KBM-7 (cell line): ENCODE results near the gene SAMD3.
"Not testable (repeated sequence)": the region's sequence is repeated elsewhere in the genome, so short reads cannot be mapped to it uniquely, and the experiment has no call there.

ENCODE experiments used
- DNase-seq: peaks from one replicate; pipeline ENCODE4 v3.0.0-alpha.2; 2015
- in situ Hi-C: fragments of 300-500 bp; cut with MboI; formaldehyde crosslinking; loops from 2 replicates; pipeline ENCODE4 v1.14.3; 2020; ENCODE audit warnings: low sequenced_read_pairs, low pct_unique_long_range_greater_than_20kb, mixed read lengths

The SAMD3 gene

GRCh38 chr6:130222775-130223174 lies at the start of gene SAMD3:
SAMD3 (minus strand) TSS chr6:130222951; CDS start chr6:130215273, 7,678 bp downstream.
- DNase-seq, result no peak
- in situ Hi-C loops, result no loop called here

- no peak for DNase-seq
- in situ Hi-C loops, result no loop called here
Measured at GRCh38 chr6:130269969-130270635, 47.4 kb upstream of the SAMD3 start.

GRCh38 chr6:130265553-130265952 lies 42.8 kb upstream of the SAMD3 start:
- DNase-seq, in situ Hi-C loops: not testable (repeated sequence)

- in situ Hi-C loops, result no loop called here
- no peak for DNase-seq
Measured at GRCh38 chr6:130262008-130262407, 39.3 kb upstream of the SAMD3 start.

- in situ Hi-C loops, DNase-seq: not testable (repeated sequence)
Measured at GRCh38 chr6:130261558-130261957, 38.8 kb upstream of the SAMD3 start.

GRCh38 chr6:130260614-130261241 lies 38.0 kb upstream of the SAMD3 start:
- in situ Hi-C loops, DNase-seq: not testable (repeated sequence)

- peak; percentile 12 for DNase-seq
- in situ Hi-C loops, result not testable (repeated sequence)
Measured at GRCh38 chr6:130260050-130260462, 37.3 kb upstream of the SAMD3 start.

GRCh38 chr6:130259557-130259956 lies 36.8 kb upstream of the SAMD3 start:
- in situ Hi-C loops, result no loop called here
- DNase-seq, result no peak

GRCh38 chr6:130259140-130259539 lies 36.4 kb upstream of the SAMD3 start:
- in situ Hi-C loops, result no loop called here
- DNase-seq, result no peak

- no peak for DNase-seq
- in situ Hi-C loops, result no loop called here
Measured at GRCh38 chr6:130252527-130253237, 29.9 kb upstream of the SAMD3 start.

- DNase-seq, result no peak
- in situ Hi-C loops, result no loop called here
Measured at GRCh38 chr6:130245267-130245666, 22.5 kb upstream of the SAMD3 start.

GRCh38 chr6:130244728-130245127 lies 22.0 kb upstream of the SAMD3 start:
- in situ Hi-C loops, result no loop called here
- no peak for DNase-seq

GRCh38 chr6:130240232-130240631 lies 17.5 kb upstream of the SAMD3 start:
- in situ Hi-C loops, result no loop called here
- no peak for DNase-seq

- in situ Hi-C loops, result no loop called here
- no peak for DNase-seq
Measured at GRCh38 chr6:130239755-130240154, 17.0 kb upstream of the SAMD3 start.

- DNase-seq, result no peak
- in situ Hi-C loops, result no loop called here
Measured at GRCh38 chr6:130233330-130233729, 10.6 kb upstream of the SAMD3 start.

- DNase-seq, in situ Hi-C loops: not testable (repeated sequence)
Measured at GRCh38 chr6:130230531-130230930, 7.8 kb upstream of the SAMD3 start.

- peak; percentile 5 for DNase-seq
- in situ Hi-C loops, result no loop called here
Measured at GRCh38 chr6:130229645-130230044, 6.9 kb upstream of the SAMD3 start.

GRCh38 chr6:130223508-130223907 lies 757 bp upstream of the SAMD3 start:
- in situ Hi-C loops, result no loop called here
- no peak for DNase-seq

GRCh38 chr6:130218134-130218533 lies 4.6 kb downstream of the SAMD3 start:
- in situ Hi-C loops, result no loop called here
- no peak for DNase-seq

- DNase-seq, result no peak
- in situ Hi-C loops, result no loop called here
Measured at GRCh38 chr6:130216620-130217019, 6.1 kb downstream of the SAMD3 start.
